HT-29 (cell line): ENCODE measurements around the gene GTPBP8. TPM values are rescaled to one million over a fixed set of nuclear protein-coding genes. Genes with fewer than 3 reads are reported as not detected.

Source experiments
- total RNA-seq: library from RNA; depleted of rRNA; stranded (reverse); fragments of >200 nt; shearing (Covaris generic); gene quantifications from 2 replicates; pipeline ENCODE4 v1.2.3, GENCODE V29; 2014; rRNA removed

GTPBP8 gene
- total RNA-seq, 1 experiment from 2014 or later, result 47.1 TPM

Other genes with a start within 250 kb of the GTPBP8 start
- gene CD200R1L, start 144.1 kb upstream of the GTPBP8 start, total RNA-seq, result not detected in 2 replicates
- not detected in 2 replicates for gene CD200R1, start 15.9 kb upstream of the GTPBP8 start, total RNA-seq
- not detected in 2 replicates for gene BOC, start 220.6 kb downstream of the GTPBP8 start, total RNA-seq